ENCODE results near the gene ABR.
"Not testable (repeated sequence)": the region's sequence is repeated elsewhere in the genome, so short reads cannot be mapped to it uniquely, and the experiment has no call there.

The ABR gene

DNA sequence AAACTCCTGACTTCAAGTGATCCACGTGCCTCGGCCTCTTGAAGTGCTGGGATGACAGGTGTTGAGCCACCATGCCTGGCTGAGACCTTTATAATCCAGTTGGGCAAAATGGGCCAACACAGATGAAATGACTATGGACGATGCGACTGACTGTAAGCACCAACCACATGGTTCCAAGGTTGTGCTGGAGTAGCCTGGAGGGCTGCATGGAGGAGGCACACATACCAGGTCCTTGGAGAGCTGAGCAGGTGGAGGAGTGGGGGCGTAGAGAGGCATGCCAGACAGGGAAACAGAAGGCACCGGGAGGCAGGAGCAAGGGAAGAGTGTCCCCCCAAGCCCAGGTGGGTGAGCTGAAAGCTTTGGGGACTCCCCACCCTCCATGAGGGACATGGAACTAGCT lies 85.2 kb downstream of the ABR start:
- FAIRE-seq = no peak

DNA sequence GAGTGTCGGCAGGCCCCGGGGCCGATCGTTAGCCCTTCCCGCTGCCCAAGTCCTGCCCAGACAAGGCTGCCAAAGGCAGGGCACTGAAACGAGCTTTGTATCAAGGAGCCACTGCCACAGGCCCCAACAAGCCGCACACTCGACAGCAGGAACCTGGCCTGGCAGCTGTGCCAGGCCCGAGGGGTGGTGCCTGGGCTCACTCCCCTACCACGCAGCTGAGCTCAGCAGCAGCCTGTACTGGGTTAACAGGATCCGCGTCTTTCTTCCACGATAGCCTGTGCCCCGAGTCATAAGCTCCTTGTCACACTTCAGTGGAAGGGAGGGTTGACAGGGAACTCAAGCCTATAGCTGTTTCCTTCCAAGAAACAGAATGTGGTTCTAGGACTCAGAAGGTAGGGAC lies 87.9 kb downstream of the ABR start:
- no peak for FAIRE-seq

DNA sequence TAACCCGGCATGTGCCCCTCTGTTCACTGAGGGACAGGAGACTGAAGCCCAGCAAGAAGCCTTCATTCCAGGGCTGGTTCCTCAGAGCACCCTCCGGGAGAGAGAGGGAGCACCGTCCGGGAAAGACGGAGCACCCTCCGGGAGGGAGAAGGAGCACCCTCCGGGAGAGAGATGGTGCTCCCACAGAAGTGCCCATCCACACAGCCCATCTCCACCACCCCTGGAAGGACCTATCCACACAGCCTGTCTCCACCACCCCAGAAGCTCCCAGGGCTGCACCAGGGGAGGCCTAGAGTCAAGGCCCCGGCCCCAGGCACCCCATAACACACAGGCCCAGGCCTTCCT lies 88.6 kb downstream of the ABR start:
- FAIRE-seq = no peak

DNA sequence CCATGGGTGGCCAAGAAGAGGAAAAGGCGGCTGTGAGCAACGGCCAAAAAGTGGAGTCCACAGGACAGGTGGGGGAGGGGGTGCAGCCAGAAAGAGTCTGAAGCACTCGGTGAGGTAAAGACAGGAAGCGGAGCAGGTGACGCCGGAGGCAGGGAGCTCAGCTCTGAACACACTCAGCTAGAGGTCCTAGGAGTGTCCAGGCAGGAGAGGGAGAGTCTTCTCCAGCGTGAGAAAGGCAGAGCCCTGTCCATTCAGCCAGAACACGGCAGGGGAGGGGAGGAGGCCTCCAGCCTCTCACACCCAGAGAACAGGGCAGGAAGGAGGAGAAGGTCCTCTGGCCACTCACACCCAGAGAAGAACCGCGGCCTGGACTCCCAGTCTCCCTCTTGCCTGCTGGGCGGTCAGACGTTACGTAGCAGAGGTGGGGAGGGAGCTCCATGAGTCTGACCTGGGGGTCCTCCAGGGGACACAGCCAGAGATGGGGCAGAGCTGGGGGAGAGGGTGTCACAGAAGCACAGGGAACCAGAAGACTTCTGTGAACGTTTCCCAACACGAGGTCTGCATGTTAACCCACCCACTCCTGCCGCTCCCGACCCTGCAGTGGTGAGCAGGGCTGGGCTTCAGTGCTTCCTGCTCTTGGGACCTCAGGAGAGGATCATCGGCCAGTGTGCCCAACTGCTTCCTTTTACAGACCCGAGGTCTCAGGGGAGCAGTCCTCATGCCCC lies 89.2 kb downstream of the ABR start:
- FAIRE-seq = no peak

DNA sequence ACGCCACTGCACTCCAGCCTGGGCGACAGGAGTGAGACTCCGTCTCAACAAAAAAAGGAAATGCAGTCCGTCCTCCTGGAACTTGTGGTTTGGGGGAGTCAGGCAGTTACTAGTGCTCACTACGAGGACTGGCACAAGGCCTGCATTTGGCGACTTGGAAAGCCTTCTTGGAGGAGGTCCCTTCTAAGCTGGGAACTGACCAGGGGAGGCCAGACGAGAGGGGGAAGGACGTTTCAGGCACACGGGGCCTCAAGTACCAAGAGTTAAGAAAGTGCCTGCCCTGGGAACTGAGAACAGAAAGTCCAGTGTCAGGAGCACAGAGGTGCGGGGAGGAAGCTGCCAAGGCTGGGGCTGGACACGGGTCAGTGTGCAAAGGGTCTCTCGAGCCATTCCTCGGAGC lies 89.9 kb downstream of the ABR start:
- FAIRE-seq = no peak

DNA sequence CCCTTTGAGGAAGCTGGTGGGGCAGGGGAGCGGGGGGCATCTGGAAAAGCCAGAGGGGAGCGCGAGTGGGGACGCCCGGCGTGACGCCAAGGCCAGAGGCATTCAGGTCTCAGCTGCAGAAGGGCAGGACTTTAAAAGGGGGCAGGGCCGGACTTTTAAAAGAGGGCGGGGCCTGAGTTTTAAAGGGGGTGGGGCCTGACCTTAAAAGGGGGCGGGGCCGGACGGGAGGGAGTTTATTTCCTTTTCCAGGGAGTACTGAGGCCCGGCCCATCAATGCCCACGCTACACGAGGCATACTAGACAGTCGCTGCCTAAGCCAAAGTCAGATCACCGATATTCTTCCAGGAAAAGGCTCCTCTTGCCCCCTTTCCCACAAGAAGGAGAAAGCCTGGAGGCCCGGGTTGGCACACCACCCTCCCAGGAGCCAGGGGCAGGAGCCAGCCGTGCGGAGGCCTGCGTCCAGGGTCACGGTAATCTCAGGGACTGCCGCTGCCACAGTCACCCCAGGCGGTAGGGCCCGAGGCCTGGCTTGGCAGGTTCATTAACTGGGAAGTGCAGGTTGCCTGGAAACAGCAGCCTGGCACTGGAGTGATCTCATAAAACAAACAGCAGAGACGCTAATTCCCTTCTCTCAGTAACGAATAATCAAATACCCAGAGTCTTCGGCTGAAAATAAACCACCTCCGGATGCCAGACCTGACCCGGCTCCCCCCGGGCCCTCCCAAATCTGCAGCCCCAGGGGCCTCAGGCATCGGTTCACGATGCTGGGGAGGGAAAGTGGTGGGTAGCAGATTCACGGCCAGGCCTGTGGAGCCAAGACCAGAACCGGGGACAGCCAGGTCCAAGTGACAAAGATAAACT lies 92.2 kb downstream of the ABR start:
- no peak for FAIRE-seq

DNA sequence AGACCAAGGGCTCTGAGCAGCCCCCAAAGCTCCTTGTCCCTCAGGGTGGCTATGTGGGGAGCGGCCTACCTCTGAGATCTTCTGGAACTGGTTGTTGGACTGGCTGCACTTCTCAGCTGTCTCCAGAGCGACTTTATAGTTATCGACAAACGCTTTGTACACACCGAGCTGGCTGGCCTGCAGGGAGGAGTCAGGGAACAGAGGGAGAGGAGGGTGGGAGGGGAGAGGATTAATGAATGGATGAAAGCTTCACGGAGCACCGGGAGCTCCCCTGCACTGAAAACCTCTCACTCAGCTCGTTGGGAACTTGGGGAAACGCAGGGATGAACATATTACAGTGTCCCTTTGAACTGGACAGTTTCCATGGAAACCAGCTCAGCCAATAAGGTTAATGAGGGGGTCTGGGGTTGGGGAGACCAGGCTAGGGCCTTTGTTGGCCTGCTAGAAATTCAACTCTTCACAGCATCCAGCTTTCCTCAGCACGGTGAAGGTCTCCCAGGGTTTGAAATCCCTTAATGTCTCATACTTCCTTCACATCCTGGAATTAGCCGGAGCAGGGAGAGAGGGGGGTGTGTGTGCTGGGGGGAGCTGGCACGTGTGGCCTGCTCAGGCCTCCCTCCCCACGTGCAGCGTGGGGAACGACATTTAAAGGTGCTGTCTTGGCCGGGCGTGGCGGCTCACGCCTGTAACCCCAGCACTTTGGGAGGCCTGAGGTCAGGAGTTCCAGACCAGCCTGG lies 96.2 kb downstream of the ABR start:
- FAIRE-seq = no peak

DNA sequence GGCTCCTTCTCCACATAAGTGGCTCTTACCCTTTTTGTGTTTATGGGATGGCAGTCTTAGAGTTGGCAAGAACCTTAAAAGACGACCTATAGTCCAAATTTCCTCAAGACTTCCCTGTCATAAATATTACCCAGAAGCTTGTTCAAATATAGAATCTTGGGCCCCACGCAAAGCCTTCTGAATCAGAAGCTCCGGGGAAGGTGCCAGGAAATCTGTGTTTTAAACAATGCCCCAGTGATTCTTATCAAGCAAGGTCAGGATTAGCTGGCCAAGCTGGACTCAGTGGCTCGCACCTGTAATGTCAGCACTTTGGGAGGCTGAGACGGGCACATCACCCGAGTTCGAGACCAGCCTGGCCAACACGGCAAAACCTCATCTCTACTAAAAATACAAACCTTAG lies 97.2 kb downstream of the ABR start:
- FAIRE-seq = no peak

DNA sequence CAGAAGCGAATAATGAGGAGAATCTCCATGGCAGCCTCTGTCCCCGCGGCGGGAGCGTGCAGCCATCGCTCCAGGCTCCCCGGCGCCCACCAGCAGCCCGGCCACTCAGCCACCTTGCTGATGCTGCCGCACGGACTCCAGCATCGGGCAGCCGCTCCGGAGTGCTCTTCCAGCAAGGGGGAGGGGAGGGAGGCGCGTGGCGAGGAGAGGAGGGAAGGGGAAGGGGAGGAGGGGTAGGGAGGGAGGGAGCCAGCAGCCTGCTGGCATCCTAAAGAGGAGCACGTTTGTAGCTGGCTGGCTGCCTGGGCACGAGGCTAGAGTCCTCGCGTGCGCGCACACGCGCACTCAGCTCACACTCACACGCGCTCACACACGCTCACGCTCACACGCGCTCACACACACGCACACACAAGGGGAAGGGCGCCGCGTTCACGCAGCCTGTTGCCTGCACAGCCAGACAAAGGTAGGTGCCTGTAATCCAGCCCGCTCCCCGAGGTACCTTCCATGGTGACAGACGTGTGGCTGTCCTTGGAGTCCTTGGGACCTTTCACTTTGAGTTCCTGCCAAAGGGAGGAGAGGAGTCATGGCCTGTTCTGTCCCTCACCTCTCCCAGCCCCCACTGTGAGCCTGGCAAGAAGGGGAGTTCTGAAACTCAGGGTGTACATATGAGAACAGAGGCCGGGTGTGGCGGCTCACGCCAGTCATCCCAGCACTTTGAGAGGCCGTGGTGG lies 100.8 kb downstream of the ABR start:
- no peak for FAIRE-seq

DNA sequence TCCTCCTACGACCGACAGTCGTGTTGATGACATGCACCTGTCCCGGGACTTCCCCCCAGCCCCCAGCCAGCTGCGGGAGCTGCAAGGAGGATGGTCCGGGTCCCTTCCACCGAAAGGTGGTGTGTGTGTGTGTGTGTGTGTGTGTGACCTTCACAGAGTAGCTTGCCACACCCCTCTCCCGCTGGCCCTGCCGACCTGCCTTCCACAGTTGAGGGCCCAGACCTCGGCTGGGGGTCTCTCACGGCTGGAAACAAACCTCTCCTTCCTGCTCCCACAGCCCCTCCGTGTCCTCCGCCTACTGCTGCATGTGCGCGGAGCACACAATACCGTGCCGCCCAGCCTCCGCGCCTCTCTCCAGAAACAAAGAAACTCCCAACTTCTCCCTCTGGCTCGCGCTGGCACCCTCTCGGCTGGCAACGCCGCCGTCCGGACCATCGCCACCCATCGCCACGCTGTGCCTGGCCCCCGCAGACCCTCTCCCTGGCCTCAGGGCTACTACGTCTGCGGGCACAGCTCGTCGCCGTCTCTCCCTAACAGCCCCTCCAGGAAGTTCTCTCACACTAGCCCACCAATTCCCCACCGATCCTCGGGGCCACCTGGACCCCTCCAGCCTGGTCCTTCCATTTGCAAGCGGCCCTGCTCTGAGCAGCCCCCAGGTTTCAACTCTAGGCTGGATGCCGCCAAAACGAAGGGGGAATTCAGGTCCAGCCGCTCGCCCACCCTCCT lies 101.6 kb downstream of the ABR start:
- no peak for FAIRE-seq

DNA sequence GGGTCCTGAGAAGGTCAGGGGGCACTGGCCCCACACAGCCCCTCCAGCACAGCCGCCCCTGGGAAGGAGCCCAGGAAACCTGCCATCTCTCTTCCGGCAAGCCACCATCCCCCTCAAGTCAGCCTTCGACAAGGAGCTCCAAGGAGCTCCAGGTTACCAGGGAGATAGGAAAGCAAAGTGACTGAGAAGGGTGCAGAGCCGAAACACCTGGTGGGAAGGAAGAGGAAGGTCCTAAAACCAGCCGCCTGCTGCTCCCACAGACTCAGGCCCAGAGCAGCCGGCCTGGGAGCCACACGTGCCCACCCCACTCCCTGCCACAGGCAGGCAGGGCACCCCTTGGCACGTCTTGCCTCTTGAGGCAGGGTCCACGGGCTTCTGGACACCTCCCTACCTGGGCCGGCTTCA lies 102.2 kb downstream of the ABR start:
- no peak for FAIRE-seq

DNA sequence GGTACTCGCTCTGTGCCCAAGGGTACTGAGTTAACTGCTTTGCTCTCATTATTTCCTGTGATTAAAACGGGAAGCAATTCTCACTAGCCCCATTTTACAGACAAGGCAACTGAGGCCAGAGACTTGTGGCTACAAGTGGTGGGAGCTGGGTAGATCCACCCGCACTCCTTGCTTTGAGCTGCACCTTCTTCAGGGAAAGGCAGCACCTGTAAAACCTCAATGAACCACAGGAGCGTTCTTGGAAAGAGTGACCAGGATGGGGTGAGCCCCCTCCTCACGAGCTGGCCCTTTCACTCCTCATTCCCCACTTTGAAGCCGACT lies 102.8 kb downstream of the ABR start:
- no peak for FAIRE-seq

DNA sequence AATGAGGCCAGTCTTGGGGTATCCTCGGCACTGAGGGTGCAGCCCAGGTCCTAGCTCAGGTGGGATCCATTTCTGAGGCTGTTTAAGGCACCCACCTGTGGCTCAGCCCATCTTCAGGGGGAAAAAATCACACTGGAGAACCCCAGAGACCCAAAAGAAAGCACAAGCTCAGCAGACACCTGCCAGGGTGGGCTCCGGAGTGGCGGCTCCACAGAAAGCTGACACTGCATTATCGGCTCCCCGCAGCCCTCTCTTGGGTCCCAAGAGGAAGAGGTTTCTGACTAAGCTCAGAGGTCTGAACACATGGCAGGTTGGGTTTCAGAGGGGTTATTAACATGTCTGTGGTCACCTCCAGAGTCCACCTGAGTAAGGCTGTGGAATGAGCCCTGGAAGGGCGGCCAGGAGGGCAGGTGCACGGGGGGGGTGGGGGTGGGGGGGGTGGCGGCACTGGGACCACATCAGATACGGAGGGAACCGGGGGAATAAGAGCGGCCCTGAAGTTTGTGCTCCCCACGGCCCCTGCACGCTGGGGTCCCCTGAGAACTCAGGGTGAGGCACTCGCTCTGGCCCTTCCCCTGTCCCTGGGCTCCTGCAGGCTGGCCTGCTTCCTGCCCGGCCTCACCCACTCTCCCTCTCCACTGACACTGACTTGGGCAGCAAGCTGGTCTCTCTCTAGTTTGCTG lies 103.3 kb downstream of the ABR start:
- FAIRE-seq = no peak

DNA sequence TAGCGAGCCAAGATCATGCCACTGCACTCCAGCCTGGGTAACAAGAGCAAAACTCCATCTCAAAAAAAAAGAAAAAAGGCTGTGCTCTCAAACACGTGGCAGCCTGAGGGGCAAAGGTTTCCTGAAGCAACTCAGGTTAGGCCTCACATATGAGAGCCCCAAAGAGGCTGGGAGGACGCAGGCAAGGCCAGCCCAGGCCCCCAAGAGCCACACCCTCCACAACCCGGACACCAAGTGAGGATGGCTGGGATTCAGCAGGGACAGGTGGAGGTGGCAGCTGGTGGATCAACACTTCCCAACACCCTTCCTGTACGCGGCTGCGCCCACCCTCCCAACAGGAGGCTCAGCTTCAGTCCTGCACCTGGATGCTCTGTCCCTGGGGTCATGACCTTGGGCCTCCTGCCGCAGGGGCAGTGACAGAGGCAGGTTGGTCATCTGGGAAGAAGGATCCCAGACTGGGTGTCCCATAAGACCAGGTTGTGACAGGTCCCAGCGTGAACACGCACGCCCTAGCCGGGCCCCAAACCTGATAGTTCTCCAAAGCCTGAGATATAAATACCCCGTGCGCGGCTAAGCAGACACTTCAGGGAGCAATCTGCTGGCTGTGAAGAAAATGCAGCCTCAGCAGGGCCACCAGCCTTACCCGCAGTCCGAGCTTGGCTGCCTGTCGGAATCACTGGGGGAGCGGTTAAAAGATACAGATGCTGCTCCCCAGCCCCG lies 104.7 kb downstream of the ABR start:
- FAIRE-seq = no peak

DNA sequence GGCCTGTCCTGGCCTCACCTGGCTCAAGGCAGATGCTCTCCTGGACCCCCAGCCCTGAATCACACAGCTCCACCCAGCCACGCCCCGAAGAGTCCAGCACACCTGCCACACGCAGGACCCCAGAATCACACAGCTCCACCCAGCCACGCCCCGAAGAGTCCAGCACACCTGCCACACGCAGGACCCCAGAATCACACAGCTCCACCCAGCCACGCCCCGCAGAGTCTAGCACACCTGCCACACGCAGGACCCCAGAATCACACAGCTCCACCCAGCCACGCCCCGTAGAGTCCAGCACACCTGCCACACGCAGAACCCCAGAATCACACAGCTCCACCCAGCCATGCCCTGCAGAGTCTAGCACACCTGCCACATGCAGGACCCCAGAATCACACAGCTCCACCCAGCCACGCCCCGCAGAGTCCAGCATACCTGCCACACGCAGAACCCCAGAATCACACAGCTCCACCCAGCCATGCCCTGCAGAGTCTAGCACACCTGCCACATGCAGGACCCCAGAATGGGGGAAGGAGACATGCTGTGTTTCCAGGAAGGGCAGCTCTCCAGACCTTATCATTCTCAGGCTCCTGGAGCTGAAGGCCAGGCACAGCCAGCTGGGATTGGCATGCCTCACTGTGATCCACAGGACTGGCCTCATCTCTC lies 105.7 kb downstream of the ABR start:
- FAIRE-seq = not testable (repeated sequence)

DNA sequence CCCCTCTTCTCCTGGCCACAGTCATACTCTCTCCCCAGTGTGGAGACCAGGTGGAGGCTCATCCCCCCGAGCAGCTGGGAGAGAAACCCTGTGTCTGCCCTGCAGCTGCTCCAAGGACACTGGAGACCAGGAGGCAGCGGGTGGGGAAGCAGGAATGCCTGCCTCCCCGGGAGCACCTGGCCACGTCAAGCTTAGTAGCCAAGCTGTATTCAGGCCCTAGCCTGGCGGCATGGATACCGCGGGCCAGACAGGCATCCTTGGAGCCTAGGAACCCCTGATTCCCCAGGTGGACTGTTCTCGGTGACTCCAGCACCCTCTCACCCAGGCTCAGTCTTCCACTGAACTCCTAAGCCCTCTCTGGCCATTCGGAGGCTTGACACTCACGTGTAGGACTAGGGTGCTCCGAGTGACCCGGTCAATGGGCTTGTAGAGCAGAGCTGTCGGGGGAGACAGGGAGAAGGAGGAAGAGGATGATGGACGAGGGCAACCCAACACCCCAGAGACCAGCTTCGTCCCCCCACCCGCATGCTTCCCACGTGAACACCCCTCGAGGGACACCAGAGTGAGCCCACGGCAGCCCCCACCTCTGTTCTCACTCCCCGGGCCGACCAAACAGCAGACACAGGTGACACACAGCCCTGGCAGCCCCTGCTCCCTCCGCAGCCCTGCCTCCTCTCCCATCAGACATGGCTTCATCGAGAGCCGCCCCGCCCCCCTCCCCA lies 106.4 kb downstream of the ABR start:
- FAIRE-seq = no peak

DNA sequence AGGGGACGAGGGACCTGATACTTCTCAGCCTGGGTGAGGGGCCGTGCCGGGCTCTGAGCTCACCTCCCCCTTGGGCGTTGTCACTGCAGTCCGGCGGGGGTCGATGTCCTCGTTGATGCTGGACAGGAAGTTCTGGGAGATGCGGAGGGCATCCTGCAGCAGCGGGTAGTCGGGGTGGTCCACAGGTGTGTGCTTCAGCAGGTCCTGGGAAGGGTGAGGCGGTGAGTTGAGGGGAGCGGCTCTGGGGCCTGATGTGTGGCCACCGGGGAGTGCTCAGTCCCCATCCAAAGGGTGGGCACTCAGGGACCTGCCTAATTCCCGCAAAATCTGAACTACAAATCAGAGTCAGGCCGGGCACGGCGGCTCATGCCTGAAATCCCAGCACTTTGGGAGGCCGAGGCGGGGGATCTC lies 107.2 kb downstream of the ABR start:
- no peak for FAIRE-seq

DNA sequence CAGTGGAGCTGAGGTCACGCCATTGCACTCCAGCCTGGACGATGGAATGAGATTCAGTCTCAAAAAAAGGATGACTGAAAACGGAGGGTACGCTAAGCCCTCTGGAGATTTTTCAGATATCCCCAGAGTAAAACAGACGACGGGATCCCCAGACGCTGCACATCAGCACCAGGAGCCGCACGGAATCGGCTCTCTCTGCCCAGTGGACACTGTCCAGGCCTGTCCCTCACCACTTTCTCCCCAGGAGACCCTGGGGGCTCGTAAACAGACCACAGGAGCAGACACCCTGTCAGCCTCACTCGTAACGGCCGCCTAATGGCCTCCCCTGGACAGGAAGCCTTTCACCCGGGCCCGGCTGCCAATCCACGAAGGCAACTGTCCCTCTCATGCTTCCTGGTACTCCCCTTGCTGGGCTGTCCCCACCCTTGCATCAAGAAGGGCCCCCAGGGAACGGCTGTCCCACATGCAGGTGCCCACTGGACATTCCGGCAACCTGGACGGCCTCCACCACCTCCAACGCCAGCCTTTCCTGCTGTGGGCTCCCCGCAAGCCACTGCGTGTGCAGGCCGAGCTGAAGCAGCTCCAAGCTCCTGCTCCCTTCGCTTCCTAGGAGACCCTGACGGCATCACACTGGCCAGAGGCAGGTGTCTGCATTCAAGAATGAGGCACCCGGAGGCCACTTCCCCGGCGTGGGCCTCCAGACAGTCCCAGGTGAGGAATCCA lies 108.5 kb downstream of the ABR start:
- no peak for FAIRE-seq

DNA sequence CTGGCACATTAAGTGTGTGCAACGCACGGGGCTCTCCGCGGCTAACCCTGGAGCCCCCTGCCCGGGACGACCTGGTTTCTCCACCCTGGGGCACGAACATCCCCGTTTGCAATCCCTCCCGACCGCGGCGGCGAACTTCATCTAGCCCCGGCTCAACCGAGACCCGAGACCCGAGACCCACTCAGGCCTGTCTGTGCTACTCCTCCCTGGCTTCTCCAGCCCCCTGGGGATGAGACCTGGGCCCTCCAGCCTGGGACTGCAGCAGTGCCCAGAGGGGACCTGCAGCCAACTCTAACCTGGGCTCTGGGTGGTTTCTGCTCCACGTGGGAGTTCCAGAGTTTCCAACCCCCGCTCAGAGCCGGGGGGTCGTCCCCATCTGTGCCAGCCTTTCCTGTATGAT lies 109.4 kb downstream of the ABR start:
- FAIRE-seq = no peak

Measured in colon (tissue), 2 donors.